PC-9 (cell line): Measurements from ENCODE around the gene SLC30A10.

ENCODE experiments used
- EZH2 ChIP-seq: fragments of 200-600 bp; sonication (generic); IDR thresholded peaks from 2 replicates; pipeline ENCODE4 v1.8.0; 2017; ENCODE audit warnings: antibody characterized with exemption, low read depth
- TF ChIP-seq, protein P1 (sequence below): fragments of 200-600 bp; sonication (generic); conservative IDR thresholded peaks from 2 replicates; pipeline ENCODE4 v1.6.1; 2017; ENCODE audit warnings: mixed run types, antibody characterized with exemption, mild to moderate bottlenecking, moderate library complexity

DNA sequence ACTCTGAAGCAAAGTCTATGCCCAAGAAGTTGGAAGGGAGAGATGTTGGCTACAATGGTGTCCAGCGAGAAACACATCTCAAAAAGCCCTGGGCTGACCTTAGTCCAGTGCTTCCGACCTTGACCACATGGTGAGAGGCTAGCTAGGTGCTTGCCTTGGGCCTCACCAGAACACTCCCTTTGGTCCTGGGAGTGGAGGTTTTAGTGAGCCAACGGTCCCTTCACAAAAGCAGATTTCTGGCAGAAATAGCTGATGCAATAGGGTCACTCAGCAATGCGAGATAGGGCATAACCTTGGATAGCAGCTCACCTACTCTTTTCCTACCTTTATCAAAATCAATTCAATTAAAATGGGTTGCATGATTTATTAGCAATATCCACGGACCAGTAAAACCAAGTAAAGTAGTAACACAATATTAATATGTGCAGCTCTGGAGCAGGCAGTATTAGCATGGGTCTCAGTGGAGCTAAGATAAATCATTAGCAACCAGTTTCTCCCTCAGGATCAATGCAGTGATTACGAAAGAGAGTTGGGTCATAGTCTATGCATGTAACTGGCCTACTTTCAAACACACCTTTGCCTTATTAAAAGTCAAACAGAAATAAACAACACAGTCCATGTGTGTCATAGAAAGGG, 1.9 kb downstream of the SLC30A10 start:
- TF ChIP-seq, protein P1, sequence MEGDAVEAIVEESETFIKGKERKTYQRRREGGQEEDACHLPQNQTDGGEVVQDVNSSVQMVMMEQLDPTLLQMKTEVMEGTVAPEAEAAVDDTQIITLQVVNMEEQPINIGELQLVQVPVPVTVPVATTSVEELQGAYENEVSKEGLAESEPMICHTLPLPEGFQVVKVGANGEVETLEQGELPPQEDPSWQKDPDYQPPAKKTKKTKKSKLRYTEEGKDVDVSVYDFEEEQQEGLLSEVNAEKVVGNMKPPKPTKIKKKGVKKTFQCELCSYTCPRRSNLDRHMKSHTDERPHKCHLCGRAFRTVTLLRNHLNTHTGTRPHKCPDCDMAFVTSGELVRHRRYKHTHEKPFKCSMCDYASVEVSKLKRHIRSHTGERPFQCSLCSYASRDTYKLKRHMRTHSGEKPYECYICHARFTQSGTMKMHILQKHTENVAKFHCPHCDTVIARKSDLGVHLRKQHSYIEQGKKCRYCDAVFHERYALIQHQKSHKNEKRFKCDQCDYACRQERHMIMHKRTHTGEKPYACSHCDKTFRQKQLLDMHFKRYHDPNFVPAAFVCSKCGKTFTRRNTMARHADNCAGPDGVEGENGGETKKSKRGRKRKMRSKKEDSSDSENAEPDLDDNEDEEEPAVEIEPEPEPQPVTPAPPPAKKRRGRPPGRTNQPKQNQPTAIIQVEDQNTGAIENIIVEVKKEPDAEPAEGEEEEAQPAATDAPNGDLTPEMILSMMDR: no peak
- TF ChIP-seq EZH2: no peak
